Smooth muscle cell (in vitro differentiated cells): Measurements from ENCODE around the gene STK24. TPM values are rescaled to one million over a fixed set of nuclear protein-coding genes. Genes with fewer than 3 reads are reported as not detected.

Experiments
- DNase-seq: peaks from one replicate; lab custom pipeline; 2025; ENCODE audit not compliant: unreplicated experiment; lab: John Stamatoyannopoulos, UW
- H2AFZ ChIP-seq: fragments of 200-600 bp; sonication (generic); 2 replicates; pipeline ENCODE4 v1.6.0; 2016; ENCODE audit warnings: antibody characterized with exemption, low read depth, mild to moderate bottlenecking
- H3F3A ChIP-seq: fragments of 200-600 bp; sonication (generic); 2 replicates; pipeline ENCODE4 v1.6.0; 2017; ENCODE audit warnings: antibody characterized with exemption, low read depth
- H3K27ac ChIP-seq: fragments of 200-600 bp; sonication (generic); 2 replicates; pipeline ENCODE4 v1.5.1; 2016; ENCODE audit warnings: low read depth, mild to moderate bottlenecking
- H3K27me3 ChIP-seq: fragments of 200-600 bp; sonication (generic); 2 replicates; pipeline ENCODE4 v1.6.1; 2016; ENCODE audit warnings: low read depth, mild to moderate bottlenecking
- H3K36me3 ChIP-seq: fragments of 200-600 bp; sonication (generic); 2 replicates; pipeline ENCODE4 v1.5.1; 2016; ENCODE audit warnings: low read depth
- H3K4me1 ChIP-seq: fragments of 200-600 bp; sonication (generic); 2 replicates; pipeline ENCODE4 v1.5.1; 2016; ENCODE audit warnings: low read depth
- H3K4me2 ChIP-seq: fragments of 200-600 bp; sonication (generic); 2 replicates; pipeline ENCODE4 v1.6.0; 2016; ENCODE audit warnings: mild to moderate bottlenecking
- H3K4me3 ChIP-seq: fragments of 200-600 bp; sonication (generic); 2 replicates; pipeline ENCODE4 v1.5.1; 2016; ENCODE audit warnings: mild to moderate bottlenecking
- H3K79me2 ChIP-seq: fragments of 200-600 bp; sonication (generic); 2 replicates; pipeline ENCODE4 v1.6.0; 2016; ENCODE audit warnings: low read depth, mild to moderate bottlenecking
- H3K9ac ChIP-seq: fragments of 200-600 bp; sonication (generic); 2 replicates; pipeline ENCODE4 v1.6.0; 2016; ENCODE audit warnings: low read depth
- H3K9me3 ChIP-seq: fragments of 200-600 bp; sonication (generic); replicated peaks from 2 replicates; pipeline ENCODE4 v1.5.1; 2016; ENCODE audit warnings: low read depth
- H4K20me1 ChIP-seq: fragments of 200-600 bp; sonication (generic); 2 replicates; pipeline ENCODE4 v1.6.0; 2016; ENCODE audit warnings: low read depth
- CTCF ChIP-seq: fragments of 200-600 bp; sonication (generic); IDR thresholded peaks from 2 replicates; pipeline ENCODE4 v1.5.1; 2017; ENCODE audit warnings: borderline replicate concordance, mild to moderate bottlenecking, antibody characterized with exemption; ENCODE audit not compliant: insufficient read depth, poor library complexity, severe bottlenecking
- WGBS: methylation state at CpG from one replicate; pipeline ENCODE4 v1.1.7; 2016; ENCODE audit warnings: low lambda C conversion rate; 5-methylcytosine and 5-hydroxymethylcytosine counted together
- polyA plus RNA-seq: library from polyadenylated mRNA; unstranded; fragments of >200 nt; fragmentation: Nextera tagmentation; extraction: Ambion mirVana; gene quantifications from 2 replicates; pipeline ENCODE4 v1.2.1, GENCODE V29; 2016
- total RNA-seq: library from RNA; depleted of rRNA; stranded (reverse); fragments of >200 nt; gene quantifications from 2 replicates; pipeline ENCODE4 v1.2.3, GENCODE V29; 2014

Gene STK24
- total and polyA plus RNA-seq, 2 experiments from 2014 or later, result 80.2 to 89.1 TPM

DNA sequence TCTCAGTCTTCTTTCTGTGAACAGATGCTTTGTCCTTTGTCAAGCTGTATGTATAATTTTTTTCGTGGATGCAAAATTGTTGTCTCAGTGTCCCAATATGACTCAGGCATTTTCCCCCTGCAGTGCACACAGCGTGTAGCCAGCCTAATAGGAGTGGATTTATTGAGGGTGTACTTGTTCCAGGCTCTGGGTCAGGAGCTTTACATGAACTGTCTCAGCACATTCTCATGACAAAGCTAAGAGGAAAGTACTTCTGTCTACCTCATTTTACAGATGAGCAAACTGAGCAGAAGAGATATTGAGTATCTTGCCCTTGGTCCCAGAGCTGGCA lies 50.8 kb downstream of the STK24 start:
- DNase-seq, result no peak
- H2AFZ ChIP-seq, result no peak overlapping the region
- H3K27ac ChIP-seq, result no peak overlapping the region
- 70% methylated on average over 2 of the region's 2 CpGs for WGBS
- no peak for TF ChIP-seq CTCF
- no peak overlapping the region for H3K4me3 ChIP-seq
- H3K79me2 ChIP-seq, result peaks cover 100% of the 10 kb centered on the region
- H3K36me3 ChIP-seq, result no peaks in the 10 kb centered on the region
- no peak overlapping the region for H3K9ac ChIP-seq
- H3K27me3 ChIP-seq, result no peaks in the 10 kb centered on the region
- H4K20me1 ChIP-seq, result peaks cover 100% of the 10 kb centered on the region
- no peak overlapping the region for H3K4me2 ChIP-seq
- H3K4me1 ChIP-seq, result peaks cover 15% of the 10 kb centered on the region
- H3K9me3 ChIP-seq, result no peaks in the 10 kb centered on the region
- peaks cover 2% of the 10 kb centered on the region for H3F3A ChIP-seq

DNA sequence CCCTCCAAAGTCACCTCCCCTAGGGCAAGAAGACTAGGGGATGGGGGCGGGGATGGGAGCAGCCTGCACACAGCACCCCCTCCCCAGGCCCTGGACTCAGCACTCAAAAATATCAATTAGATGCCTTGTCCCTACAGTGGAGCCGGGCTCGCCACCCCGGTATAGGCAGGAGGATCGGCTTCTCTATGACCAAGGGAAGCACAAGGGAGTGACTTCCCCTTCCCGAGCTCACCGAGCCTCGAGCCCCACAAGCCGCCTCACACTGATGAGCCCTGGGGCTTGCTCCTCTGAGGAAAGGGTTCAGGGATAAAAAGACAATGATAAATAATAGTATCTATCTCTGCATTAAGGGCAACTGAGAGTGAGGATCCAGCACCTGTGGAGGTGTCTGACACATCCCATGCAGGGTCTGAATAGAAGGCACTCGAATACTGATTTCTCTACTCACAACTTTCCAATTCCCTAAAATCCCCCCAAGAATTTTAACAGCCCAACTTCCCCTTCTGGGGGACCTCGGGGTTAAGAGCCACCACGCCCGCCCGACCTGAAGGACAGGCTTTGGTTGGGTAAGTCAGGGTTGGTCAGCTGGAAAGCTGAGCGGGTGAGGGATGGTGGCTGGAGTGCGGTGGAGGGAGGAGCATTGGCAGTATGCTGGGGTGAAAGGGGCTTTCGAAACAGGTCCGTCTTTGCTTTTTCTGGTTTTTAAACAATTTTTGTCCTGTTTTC lies 51.3 kb downstream of the STK24 start:
- H3K79me2 ChIP-seq, result peaks cover 100% of the 10 kb centered on the region
- peaks cover 2% of the 10 kb centered on the region for H3F3A ChIP-seq
- H3K27ac ChIP-seq, result no peak overlapping the region
- H3K4me3 ChIP-seq, result no peak overlapping the region
- H3K9me3 ChIP-seq, result no peaks in the 10 kb centered on the region
- no peak overlapping the region for H3K9ac ChIP-seq
- H2AFZ ChIP-seq, result no peak overlapping the region
- peaks cover 100% of the 10 kb centered on the region for H4K20me1 ChIP-seq
- no peaks in the 10 kb centered on the region for H3K27me3 ChIP-seq
- DNase-seq, result no peak
- peaks cover 15% of the 10 kb centered on the region for H3K4me1 ChIP-seq
- H3K4me2 ChIP-seq, result no peak overlapping the region
- no peak for TF ChIP-seq CTCF
- no peaks in the 10 kb centered on the region for H3K36me3 ChIP-seq
- WGBS, result 87% methylated on average over 18 of the region's 18 CpGs

DNA sequence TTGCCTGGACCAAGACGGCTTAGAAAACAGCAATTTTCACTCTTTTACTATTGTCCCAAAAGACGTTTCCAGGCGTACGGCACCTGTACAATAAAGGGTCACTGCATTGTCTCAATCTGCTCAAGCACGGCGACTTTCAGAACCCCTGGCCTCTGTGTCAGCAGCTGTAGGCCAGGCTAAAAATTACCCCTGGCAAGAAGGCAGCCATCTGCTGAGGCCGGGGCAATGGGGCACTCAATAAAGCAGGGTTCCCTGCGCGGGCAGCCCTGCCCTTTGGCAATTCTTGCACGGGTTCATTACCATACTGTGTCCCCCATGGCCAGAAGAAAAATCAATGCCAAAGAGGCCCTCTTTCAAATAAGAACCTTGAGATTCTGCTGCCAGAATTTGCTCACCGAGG lies 52.1 kb downstream of the STK24 start:
- no peaks in the 10 kb centered on the region for H3K9me3 ChIP-seq
- H3K4me1 ChIP-seq, result peaks cover 15% of the 10 kb centered on the region
- no peak for TF ChIP-seq CTCF
- H3K9ac ChIP-seq, result no peak overlapping the region
- H4K20me1 ChIP-seq, result peaks cover 100% of the 10 kb centered on the region
- peaks cover 2% of the 10 kb centered on the region for H3F3A ChIP-seq
- no peak overlapping the region for H2AFZ ChIP-seq
- no peaks in the 10 kb centered on the region for H3K36me3 ChIP-seq
- no peak for DNase-seq
- H3K79me2 ChIP-seq, result peaks cover 100% of the 10 kb centered on the region
- H3K4me2 ChIP-seq, result no peak overlapping the region
- no peak overlapping the region for H3K27ac ChIP-seq
- H3K4me3 ChIP-seq, result no peak overlapping the region
- WGBS, result 94% methylated on average over 11 of the region's 11 CpGs
- no peaks in the 10 kb centered on the region for H3K27me3 ChIP-seq

GRCh38 chr13:98524391-98524790 lies 52.5 kb downstream of the STK24 start:
- H2AFZ ChIP-seq, result no peak overlapping the region
- H3K79me2 ChIP-seq, result peaks cover 100% of the 10 kb centered on the region
- H3K27ac ChIP-seq, result no peak overlapping the region
- H3K4me1 ChIP-seq, result peaks cover 15% of the 10 kb centered on the region
- 95% methylated on average over 11 of the region's 11 CpGs for WGBS
- H3K9ac ChIP-seq, result no peak overlapping the region
- DNase-seq, result no peak
- no peaks in the 10 kb centered on the region for H3K9me3 ChIP-seq
- no peak for TF ChIP-seq CTCF
- peaks cover 100% of the 10 kb centered on the region for H4K20me1 ChIP-seq
- peaks cover 2% of the 10 kb centered on the region for H3F3A ChIP-seq
- no peaks in the 10 kb centered on the region for H3K27me3 ChIP-seq
- no peak overlapping the region for H3K4me2 ChIP-seq
- no peak overlapping the region for H3K4me3 ChIP-seq
- H3K36me3 ChIP-seq, result no peaks in the 10 kb centered on the region
